NCI-H2029 (cell line): ENCODE results near the gene PPP1R17.

Experiments used
- DNase-seq: peaks from one replicate; lab custom pipeline; 2025; lab: John Stamatoyannopoulos, UW

Gene PPP1R17

DNA sequence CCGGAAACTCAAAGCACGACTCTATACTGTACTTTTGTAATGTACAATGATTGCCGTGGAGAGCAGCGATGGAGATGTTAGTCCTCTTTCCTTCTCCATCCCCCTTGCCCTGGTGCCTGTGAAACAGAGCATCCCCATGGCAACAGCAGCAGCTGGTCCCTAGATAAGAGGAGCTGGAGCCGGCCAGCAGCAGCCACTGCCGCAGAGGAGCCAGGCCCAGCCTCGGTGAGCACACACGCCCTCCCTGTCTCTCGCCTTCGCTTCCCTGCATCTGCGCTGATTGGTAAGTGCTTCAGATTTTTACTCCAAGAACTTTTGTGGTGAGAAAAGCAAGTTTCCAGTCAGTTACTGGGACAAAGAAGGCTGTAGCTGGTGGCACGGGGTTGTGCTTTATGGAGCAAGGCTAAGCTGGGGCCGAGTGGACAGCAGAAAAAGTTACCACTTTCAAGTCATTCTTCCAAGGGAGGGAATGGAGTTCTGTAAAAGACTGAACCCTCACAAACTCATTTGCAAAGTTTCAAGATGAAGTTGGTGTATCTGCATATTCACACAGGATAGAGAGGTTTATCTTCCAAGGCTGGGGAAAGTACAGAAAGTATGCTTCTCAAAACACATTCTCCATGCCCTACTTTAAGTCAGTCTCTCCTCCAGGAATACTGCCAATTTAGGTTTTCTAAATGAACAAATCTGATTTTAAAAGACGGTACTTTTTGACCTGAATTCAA is at the start of gene PPP1R17:
Gene PPP1R17 (plus strand): TSS at position 192 of the 725 bp plus-strand sequence. CDS start 5,227 bp downstream, outside the sequence.
- no peak for DNase-seq

GRCh38 chr7:31640381-31640780 is 46.6 kb upstream of the PPP1R17 start:
- no peak for DNase-seq

GRCh38 chr7:31642681-31643115 is 44.3 kb upstream of the PPP1R17 start:
- DNase-seq = no peak

- no peak for DNase-seq
Measured at GRCh38 chr7:31646942-31647341, 40.1 kb upstream of the PPP1R17 start.

DNA sequence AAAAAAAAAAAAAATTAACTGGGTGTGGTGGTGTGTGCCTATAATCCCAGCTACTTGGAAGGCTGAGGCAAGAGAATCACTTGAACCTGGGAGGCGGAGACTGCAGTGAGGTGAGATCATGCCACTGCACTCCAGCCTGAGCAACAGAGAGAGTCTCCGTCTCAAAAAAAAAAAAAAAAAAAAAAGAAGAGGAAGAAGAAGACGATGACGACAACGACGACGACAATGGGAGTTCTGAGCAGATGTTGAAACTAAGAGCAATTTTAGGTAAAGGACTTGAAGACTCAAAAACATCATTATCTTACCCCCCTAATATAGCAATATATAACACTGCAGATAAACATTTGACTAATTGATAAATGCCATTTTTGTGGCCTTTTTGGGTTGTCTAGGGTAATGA is 39.5 kb upstream of the PPP1R17 start:
- no peak for DNase-seq

DNA sequence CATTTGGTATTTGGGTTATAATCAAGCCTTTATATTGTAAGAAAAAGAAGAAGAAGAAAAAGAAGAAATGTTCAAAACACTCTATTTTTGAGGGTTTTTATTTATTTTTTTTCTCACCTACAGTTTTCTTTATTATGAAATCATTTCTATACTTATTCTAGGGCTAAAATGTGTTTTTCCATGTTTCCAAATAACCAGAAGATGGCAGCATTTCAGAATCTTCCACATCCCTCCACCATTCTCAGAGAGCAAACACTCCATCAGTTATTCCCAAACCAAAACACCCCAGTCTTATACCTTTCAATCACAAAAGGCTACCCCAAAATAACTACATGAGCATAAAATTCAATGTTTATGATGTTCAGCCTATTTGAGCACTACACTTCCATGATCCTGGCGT is 38.7 kb upstream of the PPP1R17 start:
- DNase-seq = no peak

DNA sequence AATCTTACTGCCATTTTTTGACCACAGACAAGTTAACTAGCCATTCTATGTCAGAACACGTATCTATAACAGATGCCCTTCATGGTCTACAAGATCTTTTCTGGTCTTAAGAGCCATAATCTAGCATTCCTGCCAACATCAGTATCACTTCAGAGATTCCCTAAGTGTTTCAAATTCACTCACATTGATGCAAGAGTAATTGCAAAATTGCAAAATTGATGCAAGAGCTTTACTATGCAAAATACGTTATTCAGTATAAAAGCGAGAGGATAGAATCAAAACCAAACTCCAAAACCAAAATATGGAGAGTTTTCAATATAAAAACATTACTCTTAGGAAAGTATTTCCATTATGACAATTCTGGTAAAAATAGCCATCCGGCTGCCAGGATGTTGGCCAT is 38.1 kb upstream of the PPP1R17 start:
- DNase-seq = no peak

DNA sequence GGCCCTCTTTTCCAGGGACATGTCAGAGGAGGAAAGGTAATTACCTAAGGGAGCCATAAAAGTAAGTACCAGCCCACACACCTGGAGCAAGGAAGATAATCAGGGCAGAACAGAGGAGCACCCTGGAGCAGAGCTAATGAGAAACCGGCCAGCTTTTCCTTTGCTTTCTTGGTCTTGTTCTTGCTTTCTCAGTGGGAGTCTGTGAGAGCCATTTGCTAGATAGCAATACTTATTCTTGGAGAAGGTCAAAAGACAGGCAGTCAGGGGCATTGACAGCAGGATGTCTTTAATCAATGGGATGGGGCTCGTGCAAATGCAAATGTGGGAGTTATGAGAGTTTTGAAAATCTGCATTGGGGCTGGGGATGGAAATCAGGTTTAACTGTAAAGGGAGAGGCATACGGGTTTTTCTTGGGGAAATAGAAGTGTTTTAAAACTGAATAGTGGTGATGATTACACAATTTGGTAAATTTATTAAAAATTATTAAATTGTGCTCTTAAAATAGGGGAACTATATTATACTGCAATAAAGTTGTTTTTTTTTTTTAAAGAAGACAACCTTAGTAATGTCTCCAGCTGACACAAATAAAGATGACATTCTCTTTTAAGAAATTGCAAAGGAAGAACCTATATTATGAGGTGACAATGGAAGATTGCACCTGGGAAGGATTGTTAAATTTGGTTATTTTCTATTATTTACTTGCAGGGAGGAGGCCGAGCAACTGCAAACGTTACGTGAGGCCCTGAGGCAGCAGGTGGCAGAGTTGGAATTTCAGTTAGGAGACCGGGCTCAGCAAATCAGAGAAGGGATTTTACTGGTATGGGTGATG is 35.6 kb upstream of the PPP1R17 start:
- no peak for DNase-seq

DNA sequence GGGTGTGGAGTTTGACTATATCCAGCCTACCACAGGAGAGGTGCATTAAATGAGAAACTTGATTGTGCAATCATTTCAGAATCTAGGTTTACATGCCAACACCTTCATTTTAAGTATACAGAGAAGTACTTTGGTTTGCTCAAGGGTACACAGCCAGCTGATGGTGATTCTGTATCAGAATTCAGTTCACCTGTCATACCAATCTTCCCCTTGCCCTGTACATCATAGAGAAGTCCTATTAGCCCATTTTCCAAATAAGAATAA is 35.0 kb upstream of the PPP1R17 start:
- DNase-seq = no peak

DNA sequence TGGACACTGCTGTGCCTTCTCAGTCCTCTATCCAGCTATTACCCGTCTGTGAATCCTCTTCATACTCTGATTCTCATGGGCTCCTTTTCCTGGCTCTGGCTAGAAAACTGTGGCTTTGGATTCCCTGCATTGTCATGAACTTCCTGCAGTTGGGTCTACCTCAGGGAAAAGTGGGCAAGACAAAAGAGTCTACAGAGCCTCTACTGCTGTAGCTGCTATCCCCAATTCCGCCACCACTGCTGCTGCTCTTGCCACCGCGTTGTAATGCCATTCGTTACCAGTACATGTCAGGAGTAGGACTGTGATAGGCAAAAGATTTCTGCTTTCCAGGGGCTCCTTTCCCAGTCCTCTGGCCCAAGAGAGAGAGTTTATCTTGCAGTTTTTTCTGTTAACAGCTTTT is 23.9 kb upstream of the PPP1R17 start:
- no peak for DNase-seq

DNA sequence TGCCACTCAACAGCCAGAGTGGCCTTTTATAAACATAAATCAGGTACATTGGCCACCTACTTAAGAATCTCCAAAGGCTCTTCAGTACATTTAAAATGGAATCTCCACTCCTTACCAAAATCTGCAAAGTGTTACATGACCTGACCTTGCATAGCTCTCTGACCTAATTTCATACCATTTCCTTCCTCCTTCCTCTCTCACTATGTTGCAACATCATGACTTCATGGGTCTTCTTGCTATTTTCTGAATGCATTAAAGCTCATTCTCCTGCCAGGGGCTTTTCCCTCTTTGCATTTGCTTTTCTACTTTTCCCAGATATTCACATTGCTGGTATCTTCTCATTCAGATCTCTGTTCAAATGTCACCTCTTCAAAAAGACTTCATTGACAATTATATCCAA is 22.1 kb upstream of the PPP1R17 start:
- DNase-seq = no peak

- DNase-seq = no peak
Measured at GRCh38 chr7:31665546-31665945, 21.5 kb upstream of the PPP1R17 start.

DNA sequence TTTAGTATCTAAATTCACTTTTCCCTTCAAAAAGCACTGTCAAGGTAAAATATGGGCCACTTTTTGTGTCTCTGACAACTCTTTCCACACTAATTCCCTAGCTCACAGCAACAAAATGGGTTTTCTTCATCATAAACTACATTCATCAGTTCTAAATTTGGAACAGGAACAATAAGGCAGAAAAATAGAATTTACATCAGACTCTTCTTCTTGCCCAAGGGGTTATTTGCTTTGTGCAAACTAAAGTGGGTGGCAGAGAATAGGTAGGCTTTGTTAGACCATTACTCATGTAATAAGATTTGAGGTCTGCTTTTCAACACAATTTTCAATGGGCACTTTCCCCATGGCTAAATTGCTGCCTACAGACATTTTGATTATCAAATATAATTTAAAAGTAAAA is 17.6 kb upstream of the PPP1R17 start:
- DNase-seq = no peak

- DNase-seq = no peak
Measured at GRCh38 chr7:31679574-31680305, 7.3 kb upstream of the PPP1R17 start.

GRCh38 chr7:31683445-31684225 is 3.4 kb upstream of the PPP1R17 start:
- DNase-seq = no peak

DNA sequence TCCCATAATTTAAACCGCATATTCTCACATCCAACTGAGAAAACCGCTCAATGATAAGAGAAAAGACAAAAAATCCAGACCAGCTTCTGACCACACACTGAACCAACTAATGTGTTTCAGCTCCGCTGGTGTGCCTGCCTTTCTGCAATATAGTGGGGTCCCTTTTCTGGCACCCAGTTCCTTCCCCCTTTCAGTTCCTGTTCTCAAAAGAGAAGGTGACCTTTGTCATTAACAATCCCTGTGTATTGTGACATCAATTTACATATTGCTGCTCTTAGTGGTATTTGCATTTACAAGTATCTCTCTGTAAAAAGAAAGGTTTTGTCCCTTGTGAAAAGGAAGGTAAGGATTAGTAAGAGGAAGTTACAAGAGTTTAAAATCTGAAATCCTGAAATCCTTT is 1.4 kb downstream of the PPP1R17 start:
- no peak for DNase-seq

- DNase-seq = no peak
Measured at GRCh38 chr7:31688996-31689395, 2.0 kb downstream of the PPP1R17 start.

GRCh38 chr7:31690935-31691334 is 3.9 kb downstream of the PPP1R17 start:
- no peak for DNase-seq

GRCh38 chr7:31692451-31692850 is 5.4 kb downstream of the PPP1R17 start:
- DNase-seq = no peak

DNA sequence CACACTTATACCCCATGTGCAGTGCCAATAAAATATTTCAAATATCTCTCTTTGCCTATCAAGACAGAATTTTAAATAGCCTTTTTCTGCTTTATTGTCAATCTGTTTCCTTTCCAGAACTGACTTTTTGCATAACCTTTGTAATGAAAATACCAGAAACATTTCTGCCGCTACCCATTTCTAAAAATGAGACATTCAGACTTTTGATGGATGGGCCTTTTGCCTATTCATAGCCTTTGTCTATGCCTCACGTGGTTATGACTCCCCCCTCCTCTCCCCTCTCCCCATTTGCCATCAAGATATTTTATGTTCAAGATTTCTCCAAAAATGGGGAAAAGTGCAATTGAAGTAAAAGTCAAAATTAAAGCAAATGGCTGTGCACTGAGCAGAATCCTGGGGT is 5.9 kb downstream of the PPP1R17 start:
- DNase-seq = no peak

- no peak for DNase-seq
Measured at GRCh38 chr7:31695859-31696614, 9.0 kb downstream of the PPP1R17 start.
